Stimulated activated CD8-positive, alpha-beta memory T cell treated with anti-CD3 and anti-CD28 coated beads, Interleukin-12 subunit alpha, Interleukin-12 subunit beta, amount 100 ng/mL, for 24 hours (primary cell): ENCODE data around the gene MLLT3.

Source experiments
- DNase-seq: peaks from one replicate; pipeline ENCODE4 v3.0.0-alpha.2; 2020; ENCODE audit errors: extremely low read depth

MLLT3 gene

DNA sequence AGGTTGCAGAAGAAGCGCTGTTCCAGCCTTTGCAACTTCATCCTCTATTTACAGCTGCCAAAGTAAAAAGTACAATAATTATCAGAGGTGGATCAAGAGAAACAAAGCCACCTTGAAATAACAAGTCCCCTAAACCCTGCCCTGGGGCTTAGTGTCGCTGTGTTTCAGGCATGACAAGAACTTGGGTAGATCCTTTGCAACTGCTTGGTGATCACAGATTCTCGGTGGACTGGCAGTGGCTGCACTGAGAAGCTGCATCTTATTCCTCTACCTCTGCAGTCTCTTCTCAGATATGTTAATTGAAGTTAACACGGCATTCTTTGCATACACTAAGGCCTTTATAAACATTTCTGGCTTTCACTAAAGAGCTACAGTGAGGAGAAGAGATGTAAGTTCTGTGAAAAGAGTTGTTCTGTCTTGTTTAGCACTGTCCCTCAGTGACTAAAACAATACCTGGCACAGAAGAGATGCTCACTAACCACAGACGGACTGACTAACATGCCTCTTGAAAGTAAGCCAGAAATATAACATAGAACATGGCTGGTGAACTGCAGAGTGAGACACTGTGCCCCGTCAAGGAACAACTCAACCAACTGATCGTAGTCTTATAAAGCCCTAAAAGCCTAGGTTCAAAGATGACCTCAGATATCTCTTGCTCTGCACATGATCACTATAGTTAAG is 144.2 kb downstream of the MLLT3 start:
- DNase-seq = no peak

DNA sequence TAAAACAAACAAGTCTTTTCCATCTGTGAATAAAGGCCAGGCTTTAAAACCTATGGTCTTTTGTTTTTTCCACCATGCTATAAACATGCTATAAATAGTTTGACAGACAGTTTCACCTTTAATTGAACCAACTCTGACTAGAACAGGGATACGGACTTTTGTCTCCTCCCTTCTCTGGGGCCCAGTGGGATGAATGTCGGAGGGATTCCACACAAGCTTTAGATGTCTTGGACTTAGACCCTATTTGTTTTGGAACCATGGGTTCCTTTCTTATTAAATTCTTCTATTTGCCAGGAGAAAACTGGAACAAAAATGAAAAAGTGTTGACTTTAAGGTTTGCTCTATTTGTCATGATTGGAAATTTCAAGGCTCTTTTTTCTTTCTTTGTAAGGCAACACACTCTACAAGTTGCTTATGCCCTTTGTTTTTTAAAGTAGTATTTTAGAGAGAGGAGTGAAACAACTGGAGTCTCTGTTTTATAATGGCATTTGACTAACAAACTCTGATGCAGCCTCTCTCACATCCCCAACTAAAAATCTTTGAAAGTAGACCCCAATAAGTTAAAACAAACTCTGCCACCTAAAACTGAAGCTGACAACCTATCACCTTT is 145.3 kb downstream of the MLLT3 start:
- no peak for DNase-seq

DNA sequence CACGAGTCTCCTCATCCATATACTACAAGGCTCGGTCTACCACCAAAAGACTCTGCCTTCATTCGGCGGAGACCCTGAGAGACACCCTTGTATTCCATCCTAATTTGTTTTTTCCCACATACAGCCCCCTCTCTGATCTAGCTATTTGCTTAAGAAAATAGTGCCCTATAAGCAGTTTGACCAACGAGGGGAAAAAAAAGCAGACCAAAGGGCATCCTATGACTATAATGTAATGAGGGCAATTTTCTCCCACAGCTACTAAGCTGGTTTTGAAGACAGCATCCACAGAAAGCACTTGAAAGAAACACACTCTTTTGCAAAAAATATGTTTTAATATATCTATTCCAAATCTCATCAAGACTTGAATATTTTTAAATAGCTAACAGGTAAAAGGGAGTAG is 147.8 kb downstream of the MLLT3 start:
- DNase-seq = no peak

DNA sequence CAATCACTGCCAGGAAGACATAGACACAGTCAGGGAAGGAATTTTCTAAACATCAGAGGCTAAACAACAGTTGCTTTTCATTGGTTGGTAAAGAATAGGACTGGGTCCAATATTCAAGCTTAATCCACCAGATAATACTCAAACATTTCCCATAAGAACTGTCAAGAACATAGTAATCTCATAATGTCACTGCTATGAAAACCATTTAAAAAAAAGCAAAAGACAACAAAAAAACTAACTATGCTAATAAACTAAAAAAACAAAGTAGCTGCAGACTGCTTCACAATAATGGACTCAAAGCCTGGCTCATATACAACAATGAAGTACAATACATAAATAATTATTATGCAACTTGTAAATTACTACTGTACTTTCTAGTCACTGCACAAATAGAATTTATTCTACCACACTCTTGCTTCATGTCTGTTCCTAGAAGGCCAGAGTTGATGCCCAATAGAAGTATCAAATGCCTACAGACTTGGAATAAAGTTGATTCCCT is 148.7 kb downstream of the MLLT3 start:
- DNase-seq = no peak

DNA sequence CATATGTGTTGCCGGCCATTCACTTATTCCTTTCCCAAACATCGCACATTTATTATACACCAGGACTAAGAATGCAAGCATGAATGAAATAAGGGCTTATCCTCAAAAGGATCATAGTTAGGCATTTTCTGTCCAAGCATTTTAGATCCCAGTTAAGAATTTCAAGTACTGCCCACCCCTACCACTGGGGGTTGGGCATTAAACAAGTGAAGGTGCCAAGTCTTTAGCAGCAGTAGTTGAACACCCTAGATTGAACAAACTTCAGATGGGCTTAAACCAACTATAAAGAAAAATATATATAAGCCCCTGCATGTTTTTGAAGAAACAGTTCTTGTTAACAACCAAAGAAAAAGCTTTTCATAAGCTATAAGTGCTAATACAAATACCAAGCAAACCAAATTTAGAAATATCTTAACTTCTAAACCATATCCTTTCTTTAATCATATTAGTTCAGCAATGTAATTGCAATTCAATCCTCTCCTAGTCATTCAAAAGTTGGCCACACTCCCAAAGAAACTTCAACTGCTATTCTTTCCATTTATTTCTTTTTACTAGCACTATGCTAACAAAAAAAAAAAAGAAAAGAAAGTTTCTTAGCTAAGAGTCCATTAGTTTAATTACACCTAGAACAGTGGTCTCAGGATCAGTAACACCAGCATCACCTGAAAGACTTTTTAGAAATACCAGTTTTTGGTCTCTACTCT is 149.8 kb downstream of the MLLT3 start:
- no peak for DNase-seq

DNA sequence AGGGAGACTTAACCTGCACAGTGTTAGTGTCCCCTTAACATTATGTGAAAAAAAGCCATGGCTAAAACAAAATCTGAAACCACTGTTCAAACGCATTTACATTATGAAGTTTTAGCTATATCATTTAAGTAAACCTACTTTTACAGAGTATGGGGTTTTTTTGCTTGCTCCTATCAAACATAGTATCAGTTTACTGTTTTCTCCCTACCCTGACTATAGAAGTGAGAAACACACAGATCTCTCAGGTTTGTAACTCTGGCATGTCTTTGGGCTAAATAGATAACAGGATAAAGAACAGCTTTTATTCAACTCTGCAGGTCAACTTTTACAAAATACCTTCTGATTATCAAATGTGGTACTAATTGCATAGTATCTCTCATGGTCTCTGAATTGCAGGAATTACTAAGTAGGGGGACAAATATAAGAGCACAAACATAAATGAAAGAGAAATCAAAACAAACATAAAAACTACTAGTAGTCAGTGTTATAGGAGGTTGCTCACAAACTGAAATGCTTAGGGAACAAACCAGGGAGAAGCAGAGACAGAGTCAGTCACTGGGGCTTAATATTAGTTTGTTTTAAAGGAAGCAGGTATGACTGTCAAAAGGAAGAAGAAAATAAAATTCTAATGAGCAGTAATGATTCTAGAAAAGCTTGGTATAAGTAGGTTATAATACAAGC is 155.8 kb downstream of the MLLT3 start:
- no peak for DNase-seq

DNA sequence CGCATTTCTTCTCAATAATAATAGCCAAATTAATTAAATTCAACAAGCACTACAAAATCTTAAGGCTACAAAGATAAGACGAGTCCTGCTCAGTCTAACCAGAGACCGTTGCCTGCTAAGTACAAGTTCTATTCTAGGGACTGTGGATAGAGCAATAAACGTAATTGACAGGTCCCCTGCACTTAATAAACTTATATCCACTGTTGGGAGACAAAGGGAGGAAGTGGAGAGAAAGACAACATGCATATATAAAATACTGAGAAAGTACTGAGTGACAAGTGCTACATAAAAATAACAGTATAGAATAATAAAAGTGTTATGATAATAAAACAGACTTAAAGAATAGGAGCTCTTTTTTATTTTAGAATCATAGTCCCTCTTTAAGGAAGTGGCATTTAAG is 158.1 kb downstream of the MLLT3 start:
- no peak for DNase-seq

DNA sequence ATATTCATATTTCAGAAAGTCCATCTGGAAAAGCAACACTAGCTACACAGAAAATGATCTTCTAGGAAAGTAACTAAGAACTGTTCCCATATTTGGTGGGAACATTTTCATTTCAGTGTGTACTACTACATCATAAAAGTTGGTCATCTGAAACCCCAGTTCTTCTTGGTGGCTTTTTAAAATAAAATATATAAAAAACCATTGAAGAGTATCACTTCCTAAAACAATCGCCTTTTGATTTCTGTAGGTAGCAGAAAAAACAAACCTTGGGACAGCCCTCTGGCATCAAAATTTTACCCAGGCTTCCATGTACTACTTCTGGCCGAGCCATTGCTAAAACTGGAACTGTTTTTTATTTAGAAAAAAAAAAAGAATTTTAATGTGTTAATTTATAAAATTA is 158.5 kb downstream of the MLLT3 start:
- no peak for DNase-seq

DNA sequence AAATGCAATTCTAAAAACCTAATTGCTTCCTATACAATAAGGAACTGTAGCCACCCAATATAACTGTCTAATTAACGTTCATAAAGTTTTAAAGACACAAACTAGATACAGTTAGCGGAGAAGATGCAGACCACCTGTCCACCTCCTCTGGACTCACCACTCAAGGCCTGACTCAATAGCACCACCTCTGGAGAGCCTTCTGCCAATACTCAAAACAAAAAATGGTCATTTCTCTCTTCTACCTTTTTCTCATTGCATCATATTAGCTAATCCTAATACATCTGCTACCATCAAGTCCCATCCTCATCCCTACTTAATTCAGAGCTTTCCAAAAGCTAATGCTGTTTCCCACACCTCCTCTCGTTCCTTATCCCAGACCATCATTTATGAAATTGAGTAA is 159.9 kb downstream of the MLLT3 start:
- DNase-seq = no peak

DNA sequence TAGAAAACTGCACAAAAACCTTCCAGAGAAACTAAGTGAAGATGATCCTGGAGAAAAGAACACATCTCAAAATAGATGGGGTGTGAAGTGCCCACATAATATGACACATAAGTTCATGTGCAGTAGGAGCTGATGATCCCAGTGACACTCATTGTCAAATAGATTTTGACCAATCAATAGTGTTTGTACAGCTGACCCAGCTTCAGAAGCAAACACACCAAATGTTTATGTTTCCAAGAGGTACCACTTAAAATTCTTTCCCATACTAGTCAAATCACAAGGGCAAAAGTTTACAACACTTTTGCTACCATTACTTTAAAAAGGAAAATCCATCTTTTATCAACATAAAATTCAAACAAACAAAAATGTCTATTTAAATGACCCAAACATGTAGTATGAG is 175.0 kb downstream of the MLLT3 start:
- DNase-seq = no peak

DNA sequence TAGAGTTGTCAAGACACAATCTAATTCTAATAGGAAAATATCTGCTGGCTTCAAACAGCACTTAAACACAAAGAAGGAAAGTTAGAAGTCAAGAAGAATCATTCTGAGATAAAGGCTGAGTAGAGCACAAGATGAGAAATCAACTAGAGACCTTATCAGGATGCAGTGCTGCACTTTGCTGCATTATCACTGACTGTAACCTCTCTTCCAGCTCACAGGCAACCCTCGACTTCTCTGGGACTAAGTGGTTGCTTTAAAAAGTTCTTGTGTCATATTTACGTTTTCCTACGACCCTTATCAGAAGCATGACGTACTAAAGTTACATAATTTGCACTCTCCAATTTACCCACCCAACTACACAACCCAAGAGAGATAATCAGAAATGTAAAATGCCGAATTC is 176.1 kb downstream of the MLLT3 start:
- no peak for DNase-seq

DNA sequence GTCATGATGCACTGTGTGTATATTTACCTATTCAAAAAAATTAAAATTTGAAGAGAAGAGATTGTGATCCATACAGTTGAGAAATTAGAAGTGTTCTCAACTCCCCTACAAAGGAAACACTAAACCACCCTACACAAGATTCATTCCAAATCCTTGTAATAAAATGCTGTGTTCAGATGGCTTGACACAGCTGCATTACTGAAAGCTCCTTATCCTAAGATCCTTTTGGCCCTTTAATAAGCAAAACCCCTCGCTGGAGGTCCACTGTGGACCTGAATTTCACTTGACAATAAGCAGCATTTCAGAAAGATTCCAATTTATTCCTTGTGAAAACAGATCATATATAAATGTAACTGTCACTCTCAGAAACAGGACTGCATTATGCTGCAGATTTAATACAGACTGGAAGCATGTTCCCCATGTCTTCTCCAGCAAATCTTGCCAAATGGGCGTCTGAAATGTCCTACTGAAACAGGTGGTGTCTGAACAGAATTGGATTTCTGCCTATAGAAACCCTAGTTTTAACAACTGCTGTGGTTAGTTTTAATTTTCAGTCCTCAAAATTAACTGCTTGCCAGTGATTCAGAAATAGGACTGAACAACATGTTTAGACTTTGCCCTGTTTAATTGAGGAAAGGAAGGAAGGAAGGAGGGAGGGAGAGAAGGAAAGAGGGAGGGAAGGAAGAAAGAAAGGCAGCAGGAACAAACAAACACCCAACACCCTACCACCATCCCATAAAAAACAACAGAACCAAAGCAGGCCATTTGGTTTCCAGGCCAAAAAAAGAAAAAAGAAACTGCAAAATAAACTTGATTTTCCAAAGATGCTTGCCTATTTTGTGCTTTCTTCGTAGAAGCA is 179.6 kb downstream of the MLLT3 start:
- no peak for DNase-seq

DNA sequence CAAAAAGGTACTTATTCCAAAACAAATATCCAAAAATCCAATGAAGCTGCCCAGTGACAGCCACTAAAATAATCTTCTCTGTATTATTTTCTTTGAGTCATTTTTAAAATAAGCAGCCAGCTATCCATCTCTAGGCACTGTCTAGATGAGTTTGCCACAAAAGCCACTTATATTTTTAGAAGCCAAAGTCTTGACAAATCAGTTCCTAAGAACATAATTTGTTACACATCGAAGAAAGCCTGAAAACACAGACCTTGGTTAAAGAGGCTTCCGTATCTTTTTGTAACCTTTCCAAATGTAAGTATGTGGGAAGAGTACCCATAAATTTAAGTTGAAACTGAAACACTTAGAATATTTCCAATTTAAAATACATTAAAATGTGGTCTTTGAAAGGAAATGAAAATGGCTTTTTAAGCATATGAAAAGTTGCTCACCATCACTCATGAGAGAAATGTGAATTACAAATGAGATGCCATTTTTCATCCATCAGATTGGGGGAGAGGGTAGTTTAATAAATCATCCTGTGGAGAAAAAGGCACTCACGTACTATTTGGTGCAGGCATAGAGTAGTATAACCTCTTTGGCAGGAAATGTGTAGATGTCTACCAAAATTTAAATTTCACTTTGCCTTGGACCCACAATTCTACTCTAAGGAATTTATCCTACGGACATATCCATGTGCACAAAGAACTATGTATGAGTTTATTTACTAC is 180.4 kb downstream of the MLLT3 start:
- no peak for DNase-seq

DNA sequence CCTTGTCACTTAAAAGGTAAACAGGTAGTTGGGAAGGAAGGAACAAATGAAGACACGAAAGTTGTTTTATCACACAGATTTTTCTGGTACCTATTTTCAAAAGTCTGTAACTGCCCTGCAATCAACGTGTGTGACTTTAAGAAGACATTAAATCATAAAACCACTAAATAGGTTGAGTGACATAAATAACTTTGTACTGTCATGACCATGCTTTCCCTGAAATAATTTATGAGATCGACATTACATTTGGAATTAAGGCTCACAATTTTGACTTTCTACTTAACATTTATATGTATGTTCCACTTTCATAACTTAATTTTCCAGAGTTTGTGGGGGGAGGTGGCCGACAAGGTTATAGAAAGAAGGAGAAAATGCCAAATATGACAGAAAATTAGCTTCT is 181.1 kb downstream of the MLLT3 start:
- DNase-seq = no peak

DNA sequence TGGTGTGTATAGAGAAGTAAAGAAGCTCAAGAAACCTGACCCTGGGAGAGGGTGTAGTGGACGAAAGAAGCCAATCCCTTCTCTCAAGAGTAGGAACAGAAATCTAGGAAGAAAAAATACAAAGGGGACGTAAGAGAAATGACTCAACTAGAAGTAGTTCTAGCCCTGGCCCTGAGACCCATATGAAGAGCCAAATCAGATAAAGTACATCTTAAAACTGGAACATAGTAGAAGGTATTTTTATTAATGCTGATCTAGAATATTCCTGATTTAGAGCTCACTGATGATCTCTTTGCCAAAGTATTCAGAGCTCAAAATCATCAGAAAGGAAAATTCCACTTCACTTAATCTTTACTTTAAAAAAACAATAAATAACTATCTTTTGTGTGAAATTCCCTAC is 184.8 kb downstream of the MLLT3 start:
- no peak for DNase-seq

DNA sequence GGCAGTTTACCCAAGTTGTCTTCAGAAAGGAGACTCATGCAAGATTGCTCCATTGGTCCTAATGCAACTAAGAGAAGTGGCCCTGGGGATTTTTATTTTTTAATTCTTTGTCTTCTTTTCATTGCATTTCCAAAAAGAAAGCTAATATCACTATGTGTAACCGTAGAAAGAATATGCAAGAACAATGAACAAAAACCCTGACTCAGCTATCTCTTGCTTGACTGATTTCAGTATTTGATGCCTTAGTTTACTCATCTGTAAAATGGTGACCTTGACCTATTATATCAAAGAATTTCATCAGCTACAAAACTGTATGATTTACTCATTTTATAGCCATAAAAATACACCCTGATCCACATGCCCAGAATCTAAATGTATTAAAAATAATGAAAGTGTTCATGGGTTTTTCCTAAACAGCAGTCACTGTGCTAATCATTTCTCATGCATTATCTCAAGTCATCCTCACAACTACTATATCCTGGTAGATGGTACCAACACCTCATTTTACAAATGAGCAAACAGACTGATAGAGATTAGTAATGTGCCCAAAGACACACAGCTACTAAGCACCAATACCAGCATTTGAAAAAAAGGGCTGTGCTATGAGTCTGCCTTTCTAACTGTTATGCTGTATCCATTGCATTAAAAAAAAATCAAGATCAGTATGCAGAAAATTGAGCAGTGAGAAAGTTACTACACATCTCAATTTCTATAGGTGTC is 185.7 kb downstream of the MLLT3 start:
- DNase-seq = no peak

DNA sequence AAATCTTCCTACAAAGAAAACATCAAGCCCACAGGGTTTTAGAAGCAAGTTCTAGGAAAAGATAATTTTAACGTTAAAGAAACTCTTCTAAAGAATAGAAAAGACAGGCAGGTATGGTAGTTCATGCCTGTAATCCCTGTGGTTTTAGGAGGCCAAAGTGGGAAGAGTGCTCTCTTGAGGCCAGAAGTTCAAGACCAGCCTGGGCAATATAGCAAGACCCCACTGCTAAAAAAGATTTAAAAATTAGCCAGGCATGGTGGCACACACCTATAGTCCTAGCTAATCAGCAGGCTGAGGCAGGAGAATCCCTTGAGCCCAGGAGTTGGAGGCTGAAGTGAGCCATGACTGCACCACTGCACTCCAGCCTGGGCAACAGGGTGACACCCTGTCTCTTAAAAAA is 193.3 kb downstream of the MLLT3 start:
- no peak for DNase-seq

DNA sequence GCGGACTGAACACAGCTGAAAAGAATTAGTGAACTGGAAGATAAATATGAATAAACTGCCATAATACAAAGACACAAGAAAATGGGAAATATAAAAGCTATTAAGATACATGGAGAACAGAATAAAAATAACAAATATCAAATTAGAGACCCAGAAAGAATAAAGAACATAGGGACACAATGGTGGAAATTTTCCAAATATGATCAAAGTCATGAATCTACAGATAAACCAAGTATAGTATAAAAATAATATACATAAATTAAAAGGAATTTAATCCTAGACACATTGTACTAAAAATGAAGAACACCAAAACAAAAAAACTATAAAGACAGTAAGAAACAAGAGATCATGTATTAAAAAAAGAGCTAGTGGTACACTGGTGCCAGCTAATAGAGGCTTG is 194.9 kb downstream of the MLLT3 start:
- no peak for DNase-seq

DNA sequence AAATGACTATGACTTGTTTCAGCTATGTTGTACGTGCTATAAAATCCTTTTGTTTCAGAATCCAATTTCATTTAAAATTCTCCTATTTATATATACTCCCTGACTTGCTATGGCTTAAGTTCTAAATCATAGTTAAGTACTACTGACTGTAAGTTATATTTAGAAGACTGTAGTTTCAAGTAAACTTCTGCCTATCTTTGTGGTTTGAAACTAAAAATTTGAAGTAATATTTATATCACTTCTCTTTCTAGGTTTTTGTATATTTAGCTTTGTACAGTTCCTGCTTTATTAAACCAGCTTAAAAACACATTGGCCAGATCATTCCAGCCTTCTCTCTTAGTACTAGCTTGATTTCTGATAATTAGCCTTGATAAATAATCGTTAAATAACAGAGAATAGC is 196.3 kb downstream of the MLLT3 start:
- no peak for DNase-seq

DNA sequence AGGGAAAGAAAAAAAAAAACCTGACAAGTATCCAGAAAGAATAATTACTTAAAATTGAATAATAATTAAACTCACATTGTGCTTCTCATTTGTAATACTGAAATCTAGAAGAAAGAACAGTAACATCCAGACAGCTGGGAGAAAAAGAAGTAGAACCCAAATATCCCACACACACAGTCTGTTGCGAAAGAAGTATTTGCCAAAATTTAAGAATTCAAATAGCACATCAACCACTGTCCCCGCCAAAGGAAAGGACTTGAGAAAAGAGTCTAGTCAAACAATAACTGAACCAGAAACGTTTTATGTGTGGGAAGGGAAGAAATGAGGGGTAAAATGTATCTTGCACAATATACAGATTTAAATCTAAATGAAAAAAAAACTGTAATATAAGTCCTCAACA is 202.8 kb downstream of the MLLT3 start:
- DNase-seq = no peak
